HEK293 (cell line): ENCODE results near the gene PPP5C.

Source experiments
- CTCF ChIA-PET: fragments of 350-600 bp; formaldehyde crosslinking; extraction: SDS; loops from one replicate; lab custom pipeline; 2021; ENCODE audit warnings: antibody characterized with exemption; lab: Yijun Ruan, JAX
- POLR2A ChIA-PET: fragments of 300-600 bp; formaldehyde crosslinking; extraction: SDS; loops from one replicate; lab custom pipeline; 2020; ENCODE audit warnings: antibody characterized with exemption, inconsistent platforms; lab: Yijun Ruan, JAX
- H3K27ac ChIP-seq: fragments of 200-500 bp; sonication (Bioruptor generic); 2 replicates; pipeline ENCODE4 v1.5.1; 2014; ENCODE audit warnings: low read depth, low read length, control low read depth, inconsistent platforms; ENCODE audit errors: extremely low read depth
- H3K36me3 ChIP-seq, 2 experiments: fragments of 200-500 bp in 1 of 2; sonication (Bioruptor generic) in 1 of 2; 1 replicate in 1 of 2; 2 replicates in 1 of 2; pipeline ENCODE4 v1.5.1; 2014 to 2017; ENCODE audit warnings: inconsistent platforms in 2 of 2, low read length in 2 of 2; ENCODE audit not compliant: control insufficient read depth in 2 of 2, insufficient read depth in 1 of 2
- H3K4me1 ChIP-seq: fragments of 200-500 bp; sonication (Bioruptor generic); 2 replicates; pipeline ENCODE4 v1.5.1; 2014; ENCODE audit warnings: mild to moderate bottlenecking, low read length, inconsistent platforms; ENCODE audit not compliant: control insufficient read depth, insufficient read depth
- H3K4me3 ChIP-seq: 2 replicates; pipeline ENCODE4 v1.5.1; 2011; ENCODE audit warnings: low read depth, mild to moderate bottlenecking, control low read depth, low read length, moderate library complexity
- H3K9me3 ChIP-seq: fragments of 200-500 bp; sonication (Bioruptor generic); 2 replicates; pipeline ENCODE4 v1.5.1; 2014; ENCODE audit warnings: low read depth, low read length, inconsistent platforms; ENCODE audit not compliant: control insufficient read depth, insufficient read depth
- MYNN ChIP-seq: fragments of 450-650 bp; formaldehyde crosslinking; IDR thresholded peaks from 2 replicates; pipeline ENCODE4 v1.5.1; 2016; ENCODE audit warnings: missing biosample characterization, missing genetic modification characterization, borderline replicate concordance
- PRDM6 ChIP-seq: fragments of 450-650 bp; formaldehyde crosslinking; IDR thresholded peaks from 2 replicates; pipeline ENCODE4 v1.5.1; 2017; ENCODE audit warnings: missing biosample characterization, missing genetic modification characterization
- TRIM28 ChIP-seq: IDR thresholded peaks from 2 replicates; pipeline ENCODE4 v1.6.1; 2011; ENCODE audit warnings: low read length, control low read depth, borderline replicate concordance
- YY1 ChIP-seq: fragments of 450-650 bp; formaldehyde crosslinking; IDR thresholded peaks from 2 replicates; pipeline ENCODE4 v1.5.1; 2018; ENCODE audit warnings: missing biosample characterization, missing genetic modification characterization
- ZNF10 ChIP-seq: fragments of 450-650 bp; formaldehyde crosslinking; IDR thresholded peaks from 2 replicates; pipeline ENCODE4 v1.5.1; 2017; ENCODE audit warnings: missing biosample characterization, missing genetic modification characterization
- ZNF157 ChIP-seq: fragments of 450-650 bp; formaldehyde crosslinking; IDR thresholded peaks from 2 replicates; pipeline ENCODE4 v1.5.1; 2016; ENCODE audit warnings: missing biosample characterization, missing genetic modification characterization
- ZNF169 ChIP-seq: fragments of 450-650 bp; formaldehyde crosslinking; IDR thresholded peaks from 2 replicates; pipeline ENCODE4 v1.5.1; 2016; ENCODE audit warnings: missing biosample characterization, missing genetic modification characterization
- ZNF175 ChIP-seq: fragments of 450-650 bp; formaldehyde crosslinking; IDR thresholded peaks from 2 replicates; pipeline ENCODE4 v1.5.1; 2016; ENCODE audit warnings: missing biosample characterization, missing genetic modification characterization
- ZNF362 ChIP-seq: fragments of 450-650 bp; formaldehyde crosslinking; IDR thresholded peaks from 2 replicates; pipeline ENCODE4 v1.5.1; 2016; ENCODE audit warnings: missing biosample characterization, missing genetic modification characterization
- ZNF366 ChIP-seq: fragments of 450-650 bp; formaldehyde crosslinking; conservative IDR thresholded peaks from 2 replicates; pipeline ENCODE4 v1.5.1; 2016; ENCODE audit warnings: missing biosample characterization, missing genetic modification characterization
- ZNF416 ChIP-seq: fragments of 450-650 bp; formaldehyde crosslinking; IDR thresholded peaks from 2 replicates; pipeline ENCODE4 v1.5.1; 2016; ENCODE audit warnings: missing biosample characterization, missing genetic modification characterization
- ZNF426 ChIP-seq: fragments of 450-650 bp; formaldehyde crosslinking; IDR thresholded peaks from 2 replicates; pipeline ENCODE4 v1.5.1; 2017; ENCODE audit warnings: missing biosample characterization, missing genetic modification characterization, mild to moderate bottlenecking, inconsistent platforms, moderate library complexity
- ZNF521 ChIP-seq: fragments of 450-650 bp; formaldehyde crosslinking; IDR thresholded peaks from 2 replicates; pipeline ENCODE4 v1.5.1; 2017; ENCODE audit warnings: missing biosample characterization, mild to moderate bottlenecking, missing genetic modification characterization
- ZNF629 ChIP-seq: fragments of 450-650 bp; formaldehyde crosslinking; IDR thresholded peaks from 2 replicates; pipeline ENCODE4 v1.5.1; 2017; ENCODE audit warnings: missing biosample characterization, missing genetic modification characterization
- ZNF664 ChIP-seq: fragments of 450-650 bp; formaldehyde crosslinking; IDR thresholded peaks from 2 replicates; pipeline ENCODE4 v1.5.1; 2016; ENCODE audit warnings: missing biosample characterization, missing genetic modification characterization
- ZSCAN18 ChIP-seq: fragments of 450-650 bp; formaldehyde crosslinking; IDR thresholded peaks from 2 replicates; pipeline ENCODE4 v1.5.1; 2016; ENCODE audit warnings: missing biosample characterization, missing genetic modification characterization
- TF ChIP-seq, protein P1 (sequence below): fragments of 450-650 bp; formaldehyde crosslinking; IDR thresholded peaks from 2 replicates; pipeline ENCODE4 v1.5.1; 2017; ENCODE audit warnings: missing biosample characterization, missing genetic modification characterization
- TF ChIP-seq, protein P2 (sequence below): IDR thresholded peaks from 2 replicates; pipeline ENCODE4 v1.6.1; 2011; ENCODE audit warnings: mild to moderate bottlenecking, low read depth, low read length, borderline replicate concordance
- TF ChIP-seq, protein P3 (sequence below): fragments of 450-650 bp; formaldehyde crosslinking; optimal IDR thresholded peaks from 2 replicates; pipeline ENCODE3; 2016; ENCODE audit warnings: missing biosample characterization, mild to moderate bottlenecking, missing genetic modification characterization

Gene PPP5C

DNA sequence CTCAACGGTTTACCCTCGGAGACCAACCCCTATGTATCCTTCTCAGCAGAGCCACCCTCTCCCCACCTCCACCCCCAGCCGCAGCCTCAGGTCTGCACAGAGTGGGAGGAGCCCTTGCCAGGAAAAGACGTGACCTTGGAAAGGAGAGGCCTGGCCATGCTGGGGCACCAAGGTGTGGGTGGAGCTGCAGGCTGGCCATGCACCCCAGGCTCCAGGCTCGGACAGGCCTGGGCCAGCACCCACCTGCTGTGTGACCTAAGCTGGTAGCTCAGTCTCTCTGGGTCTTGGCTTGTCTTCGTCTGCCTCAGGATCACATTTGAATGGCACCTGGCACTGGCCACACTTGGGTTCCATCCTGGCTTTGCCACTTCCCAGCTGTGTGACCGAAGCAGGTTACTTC lies 37.0 kb downstream of the PPP5C start:
- Histone ChIP-seq H3K4me3 (no peak overlapping the region), H3K9me3 (no peaks in the 10 kb centered on the region), H3K4me1 (no peaks in the 10 kb centered on the region)
- CTCF ChIA-PET: interaction anchor here (0.9 to 4.6 kb wide), 3 partner anchors 12 to 102 kb away, joined by 3 to 26 read pairs (median 4); no protein-coding TSS in a partner anchor
- TF ChIP-seq ZSCAN18 (tag by site-specific recombination) (no peak), TRIM28 (no peak), ZNF664 (tag by site-specific recombination) (no peak), ZNF362 (tag by site-specific recombination) (no peak), ZNF10 (tag by site-specific recombination) (no peak), ZNF416 (tag by site-specific recombination) (no peak), PRDM6 (tag by site-specific recombination) (no peak), ZNF175 (tag by site-specific recombination) (no peak), MYNN (tag by site-specific recombination) (no peak)
- TF ChIP-seq, protein P1, sequence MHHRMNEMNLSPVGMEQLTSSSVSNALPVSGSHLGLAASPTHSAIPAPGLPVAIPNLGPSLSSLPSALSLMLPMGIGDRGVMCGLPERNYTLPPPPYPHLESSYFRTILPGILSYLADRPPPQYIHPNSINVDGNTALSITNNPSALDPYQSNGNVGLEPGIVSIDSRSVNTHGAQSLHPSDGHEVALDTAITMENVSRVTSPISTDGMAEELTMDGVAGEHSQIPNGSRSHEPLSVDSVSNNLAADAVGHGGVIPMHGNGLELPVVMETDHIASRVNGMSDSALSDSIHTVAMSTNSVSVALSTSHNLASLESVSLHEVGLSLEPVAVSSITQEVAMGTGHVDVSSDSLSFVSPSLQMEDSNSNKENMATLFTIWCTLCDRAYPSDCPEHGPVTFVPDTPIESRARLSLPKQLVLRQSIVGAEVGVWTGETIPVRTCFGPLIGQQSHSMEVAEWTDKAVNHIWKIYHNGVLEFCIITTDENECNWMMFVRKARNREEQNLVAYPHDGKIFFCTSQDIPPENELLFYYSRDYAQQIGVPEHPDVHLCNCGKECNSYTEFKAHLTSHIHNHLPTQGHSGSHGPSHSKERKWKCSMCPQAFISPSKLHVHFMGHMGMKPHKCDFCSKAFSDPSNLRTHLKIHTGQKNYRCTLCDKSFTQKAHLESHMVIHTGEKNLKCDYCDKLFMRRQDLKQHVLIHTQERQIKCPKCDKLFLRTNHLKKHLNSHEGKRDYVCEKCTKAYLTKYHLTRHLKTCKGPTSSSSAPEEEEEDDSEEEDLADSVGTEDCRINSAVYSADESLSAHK (tag by site-specific recombination): no peak
- TF ChIP-seq, all 188 proteins: peak for 0
- Histone ChIP-seq H3K36me3 (peaks cover 69 to 94% of the 10 kb centered on the region in 2 experiments), H3K27ac (no peak overlapping the region)
- POLR2A ChIA-PET: no interaction called here

GRCh38 chr19:46384396-46384795 lies 37.5 kb downstream of the PPP5C start:
- H3K4me1 ChIP-seq: no peaks in the 10 kb centered on the region
- TF ChIP-seq, protein P2, sequence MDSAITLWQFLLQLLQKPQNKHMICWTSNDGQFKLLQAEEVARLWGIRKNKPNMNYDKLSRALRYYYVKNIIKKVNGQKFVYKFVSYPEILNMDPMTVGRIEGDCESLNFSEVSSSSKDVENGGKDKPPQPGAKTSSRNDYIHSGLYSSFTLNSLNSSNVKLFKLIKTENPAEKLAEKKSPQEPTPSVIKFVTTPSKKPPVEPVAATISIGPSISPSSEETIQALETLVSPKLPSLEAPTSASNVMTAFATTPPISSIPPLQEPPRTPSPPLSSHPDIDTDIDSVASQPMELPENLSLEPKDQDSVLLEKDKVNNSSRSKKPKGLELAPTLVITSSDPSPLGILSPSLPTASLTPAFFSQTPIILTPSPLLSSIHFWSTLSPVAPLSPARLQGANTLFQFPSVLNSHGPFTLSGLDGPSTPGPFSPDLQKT: no peak
- TF ChIP-seq ZNF426 (tag by site-specific recombination) (no peak), ZNF157 (tag by site-specific recombination) (no peak), ZNF366 (tag by site-specific recombination) (no peak), YY1 (tag by site-specific recombination) (no peak), ZNF175 (tag by site-specific recombination) (no peak), ZNF521 (tag by site-specific recombination) (no peak), ZNF169 (no peak), ZNF629 (tag by site-specific recombination) (no peak)
- TF ChIP-seq, protein P3, sequence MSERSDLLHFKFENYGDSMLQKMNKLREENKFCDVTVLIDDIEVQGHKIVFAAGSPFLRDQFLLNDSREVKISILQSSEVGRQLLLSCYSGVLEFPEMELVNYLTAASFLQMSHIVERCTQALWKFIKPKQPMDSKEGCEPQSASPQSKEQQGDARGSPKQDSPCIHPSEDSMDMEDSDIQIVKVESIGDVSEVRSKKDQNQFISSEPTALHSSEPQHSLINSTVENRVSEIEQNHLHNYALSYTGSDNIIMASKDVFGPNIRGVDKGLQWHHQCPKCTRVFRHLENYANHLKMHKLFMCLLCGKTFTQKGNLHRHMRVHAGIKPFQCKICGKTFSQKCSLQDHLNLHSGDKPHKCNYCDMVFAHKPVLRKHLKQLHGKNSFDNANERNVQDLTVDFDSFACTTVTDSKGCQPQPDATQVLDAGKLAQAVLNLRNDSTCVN (tag by site-specific recombination): no peak
- H3K27ac ChIP-seq: no peak overlapping the region
- ChIA-PET POLR2A (interaction anchor here (1.4 kb wide), 1 partner anchor 32 kb away, joined by 3 read pairs; no protein-coding TSS in a partner anchor), CTCF (interaction anchor here (0.5 to 4.6 kb wide), 6 partner anchors 11 to 245 kb away, joined by 3 to 26 read pairs (median 4); no protein-coding TSS in a partner anchor)
- no peaks in the 10 kb centered on the region for H3K9me3 ChIP-seq
- H3K36me3 ChIP-seq: peaks cover 69 to 94% of the 10 kb centered on the region in 2 experiments
- H3K4me3 ChIP-seq: no peak overlapping the region
